COR-L47 (cell line): ENCODE measurements around the gene MMP15.
A peak's percentile ranks its signal among the peaks of the same experiment; 100 is the strongest.

Experiments
- DNase-seq: peaks from one replicate; lab custom pipeline; 2025; lab: John Stamatoyannopoulos, UW

Gene MMP15

GRCh38 chr16:58035356-58036170 lies 10.0 kb downstream of the MMP15 start:
- DNase-seq, result peak; percentile 28

GRCh38 chr16:58036943-58037342 lies 11.4 kb downstream of the MMP15 start:
- DNase-seq, result no peak

- DNase-seq, result no peak
Measured at GRCh38 chr16:58037365-58038057, 12.0 kb downstream of the MMP15 start.

GRCh38 chr16:58038219-58038641 lies 12.7 kb downstream of the MMP15 start:
- no peak for DNase-seq

GRCh38 chr16:58039829-58040495 lies 14.4 kb downstream of the MMP15 start:
- no peak for DNase-seq

- no peak for DNase-seq
Measured at GRCh38 chr16:58040496-58040846, 14.9 kb downstream of the MMP15 start.

GRCh38 chr16:58040945-58041627 lies 15.5 kb downstream of the MMP15 start:
- DNase-seq, result no peak

- DNase-seq, result no peak
Measured at GRCh38 chr16:58041628-58041955, 16.0 kb downstream of the MMP15 start.

- no peak for DNase-seq
Measured at GRCh38 chr16:58042001-58042885, 16.7 kb downstream of the MMP15 start.

GRCh38 chr16:58042886-58043515 lies 17.4 kb downstream of the MMP15 start:
- DNase-seq, result no peak

GRCh38 chr16:58043571-58044155 lies 18.1 kb downstream of the MMP15 start:
- no peak for DNase-seq

GRCh38 chr16:58044266-58045019 lies 18.9 kb downstream of the MMP15 start:
- DNase-seq, result no peak

- DNase-seq, result no peak
Measured at GRCh38 chr16:58045096-58045495, 19.5 kb downstream of the MMP15 start.

- DNase-seq, result no peak
Measured at GRCh38 chr16:58046054-58046881, 20.7 kb downstream of the MMP15 start.

GRCh38 chr16:58046936-58047335 lies 21.4 kb downstream of the MMP15 start:
- DNase-seq, result no peak

- no peak for DNase-seq
Measured at GRCh38 chr16:58047557-58048348, 22.2 kb downstream of the MMP15 start.

GRCh38 chr16:58048494-58049231 lies 23.1 kb downstream of the MMP15 start:
- DNase-seq, result no peak
